Tibial nerve (tissue), 4 donors: Measurements from ENCODE around the gene SLC38A3. TPM values are rescaled to one million over a fixed set of nuclear protein-coding genes. Genes with fewer than 3 reads are reported as not detected.

Source experiments
- DNase-seq, 2 donors: peaks; one replicate each; pipeline ENCODE4 v3.0.0-alpha.2; 2019; ENCODE audit warnings: low spot score in 2 of 2
- H3K27ac ChIP-seq, 4 donors: fragments of 200-600 bp; sonication (generic) in 3 of 4; one replicate each; pipeline ENCODE4 v1.5.1; 2017 to 2019; ENCODE audit warnings: mild to moderate bottlenecking in 1 of 4
- H3K27me3 ChIP-seq, 2 donors: fragments of 200-600 bp; sonication (generic) in 1 of 2; one replicate each; pipeline versions ENCODE4 v1.5.1 to v1.6.0; 2017 to 2019
- H3K36me3 ChIP-seq, 3 donors: fragments of 200-600 bp; sonication (generic); one replicate each; pipeline ENCODE4 v1.5.1; 2018 to 2019
- H3K4me1 ChIP-seq, 4 donors: fragments of 200-600 bp; sonication (generic) in 3 of 4; one replicate each; pipeline ENCODE4 v1.5.1; 2017 to 2019
- H3K4me3 ChIP-seq, 4 donors: fragments of 200-600 bp; sonication (generic) in 3 of 4; one replicate each; pipeline ENCODE4 v1.5.1; 2017 to 2019; ENCODE audit warnings: mild to moderate bottlenecking in 1 of 4, moderate library complexity in 1 of 4
- H3K9me3 ChIP-seq, 4 donors: fragments of 200-600 bp; sonication (generic) in 3 of 4; one replicate each; pipeline ENCODE4 v1.5.1; 2017 to 2019
- CTCF ChIP-seq, 5 experiments: fragments of 200-600 bp in 3 of 5; fragments of 450-650 bp in 2 of 5; sonication (generic) in 3 of 5; IDR thresholded peaks; one replicate each; pipeline ENCODE4 v1.5.1; 2016 to 2019; ENCODE audit warnings: antibody characterized with exemption in 5 of 5, mild to moderate bottlenecking in 3 of 5, moderate library complexity in 2 of 5
- EP300 ChIP-seq, 2 donors: sonication (generic); formaldehyde crosslinking; IDR thresholded peaks; one replicate each; pipeline ENCODE4 v1.6.1; 2017; ENCODE audit warnings: antibody characterized with exemption in 2 of 2, mild to moderate bottlenecking in 1 of 2
- POLR2A ChIP-seq, 2 donors: fragments of 450-650 bp; IDR thresholded peaks; one replicate each; pipeline ENCODE4 v1.6.1; 2017; ENCODE audit warnings: antibody characterized with exemption in 2 of 2, mild to moderate bottlenecking in 2 of 2, moderate library complexity in 2 of 2
- WGBS, 2 donors: methylation state at CpG; one replicate each; pipeline ENCODE4 v1.1.5; 2018; 5-methylcytosine and 5-hydroxymethylcytosine counted together
- total RNA-seq, 4 donors: library from RNA; depleted of rRNA; stranded (reverse); fragments of >200 nt; gene quantifications; one replicate each; pipeline ENCODE4 v1.1.0, GENCODE V29; 2016

The SLC38A3 gene
- total RNA-seq, 4 donors from 2014 or later = 0.21 to 8.1 (median 1.5) TPM

GRCh38 chr3:50214824-50215223 is 9.8 kb downstream of the SLC38A3 start:
- no peaks in the 10 kb centered on the region for H3K9me3 ChIP-seq
- peaks cover 0 to 31% (median 9%) of the 10 kb centered on the region in 4 donors for H3K4me1 ChIP-seq
- no peak for DNase-seq
- no peaks in the 10 kb centered on the region for H3K27me3 ChIP-seq
- H3K36me3 ChIP-seq = peaks cover 0 to 8% (median 0%) of the 10 kb centered on the region in 3 donors
- 58 to 68% methylated on average over 10 of the region's 10 CpGs for WGBS, 2 donors
- no peak for TF ChIP-seq CTCF (IDR thresholded peaks at IDR 0.05)
- TF ChIP-seq EP300 (IDR thresholded peaks at IDR 0.05) = no peak
- no peak for TF ChIP-seq POLR2A (IDR thresholded peaks at IDR 0.05)
- no peak overlapping the region for H3K4me3 ChIP-seq
- H3K27ac ChIP-seq = peak overlapping the region in 1 of 4 donors; percentile 44

- WGBS, 2 donors = 70 to 80% methylated on average over 5 to 9 of the region's 9 CpGs
These were observed 10.5 kb downstream of the SLC38A3 start for GRCh38 chr3:50215529-50215928.

GRCh38 chr3:50217681-50218080 is 12.6 kb downstream of the SLC38A3 start:
- Histone ChIP-seq H3K27me3 (no peaks in the 10 kb centered on the region), H3K36me3 (peaks cover 0 to 8% (median 0%) of the 10 kb centered on the region in 3 donors), H3K4me3 (no peak overlapping the region), H3K27ac (no peak overlapping the region), H3K4me1 (peaks cover 0 to 29% (median 5%) of the 10 kb centered on the region in 4 donors), H3K9me3 (no peaks in the 10 kb centered on the region)
- no peak for TF ChIP-seq EP300 (IDR thresholded peaks at IDR 0.05)
- TF ChIP-seq POLR2A (IDR thresholded peaks at IDR 0.05) = no peak
- TF ChIP-seq CTCF (IDR thresholded peaks at IDR 0.05) = no peak
- WGBS, 2 donors = 76 to 84% methylated on average over 10 of the region's 10 CpGs
- DNase-seq = no peak

More at GRCh38 chr3:50215529-50215928, 10.5 kb downstream of the SLC38A3 start:
- Histone ChIP-seq H3K27me3 (no peaks in the 10 kb centered on the region), H3K4me1 (peaks cover 0 to 37% (median 9%) of the 10 kb centered on the region in 4 donors), H3K27ac (peak overlapping the region in 1 of 4 donors; percentile 38), H3K36me3 (peaks cover 0 to 8% (median 0%) of the 10 kb centered on the region in 3 donors), H3K4me3 (no peak overlapping the region), H3K9me3 (no peaks in the 10 kb centered on the region)
- no peak for DNase-seq
- TF ChIP-seq POLR2A (IDR thresholded peaks at IDR 0.05) = no peak
- TF ChIP-seq EP300 (IDR thresholded peaks at IDR 0.05) = no peak
- TF ChIP-seq CTCF (IDR thresholded peaks at IDR 0.05) = no peak

- Histone ChIP-seq H3K27me3 (no peaks in the 10 kb centered on the region), H3K4me3 (no peak overlapping the region), H3K9me3 (no peaks in the 10 kb centered on the region), H3K27ac (no peak overlapping the region), H3K36me3 (peaks cover 0 to 8% (median 0%) of the 10 kb centered on the region in 3 donors), H3K4me1 (peaks cover 0 to 21% (median 2%) of the 10 kb centered on the region in 4 donors)
- DNase-seq = no peak
- WGBS, 2 donors = 94 to 95% methylated on average over 11 to 15 of the region's 17 CpGs
- no peak for TF ChIP-seq CTCF (IDR thresholded peaks at IDR 0.05)
- TF ChIP-seq POLR2A (IDR thresholded peaks at IDR 0.05) = no peak
- no peak for TF ChIP-seq EP300 (IDR thresholded peaks at IDR 0.05)
These were observed 13.4 kb downstream of the SLC38A3 start for GRCh38 chr3:50218448-50218847.

GRCh38 chr3:50219285-50219684 is 14.2 kb downstream of the SLC38A3 start:
- H3K4me3 ChIP-seq = no peak overlapping the region
- H3K9me3 ChIP-seq = no peaks in the 10 kb centered on the region
- peaks cover 0 to 13% (median 2%) of the 10 kb centered on the region in 4 donors for H3K4me1 ChIP-seq
- H3K27me3 ChIP-seq = no peaks in the 10 kb centered on the region
- no peak for DNase-seq
- H3K36me3 ChIP-seq = peaks cover 0 to 8% (median 0%) of the 10 kb centered on the region in 3 donors
- 93 to 94% methylated on average over 5 of the region's 5 CpGs for WGBS, 2 donors
- no peak overlapping the region for H3K27ac ChIP-seq
- TF ChIP-seq EP300 (IDR thresholded peaks at IDR 0.05) (no peak), POLR2A (IDR thresholded peaks at IDR 0.05) (no peak), CTCF (IDR thresholded peaks at IDR 0.05) (no peak)
